Ectodermal cell (in vitro differentiated cells): ENCODE data around the gene EPHA5.

Experiments
- H3K27ac ChIP-seq: 2 replicates; pipeline ENCODE4 v1.7.0; 2013; ENCODE audit warnings: mild to moderate bottlenecking, low read depth, low read length; ENCODE audit not compliant: insufficient read depth, poor library complexity, severe bottlenecking
- H3K27me3 ChIP-seq: 2 replicates; pipeline ENCODE4 v1.7.0; 2013; ENCODE audit warnings: mild to moderate bottlenecking, low read length; ENCODE audit not compliant: insufficient read depth, control insufficient read depth, poor library complexity, severe bottlenecking
- H3K36me3 ChIP-seq: one replicate; pipeline ENCODE4 v1.7.0; 2013; ENCODE audit warnings: low read length; ENCODE audit not compliant: control insufficient read depth, insufficient read depth
- H3K4me1 ChIP-seq: one replicate; pipeline ENCODE4 v1.7.0; 2013; ENCODE audit warnings: low read length; ENCODE audit not compliant: control insufficient read depth, insufficient read depth
- H3K4me3 ChIP-seq: 2 replicates; pipeline ENCODE4 v1.7.0; 2013; ENCODE audit warnings: low read depth, low read length, control low read depth; ENCODE audit not compliant: insufficient read depth
- H3K9me3 ChIP-seq: 2 replicates; pipeline ENCODE4 v1.7.0; 2013; ENCODE audit warnings: mild to moderate bottlenecking, low read length, moderate library complexity; ENCODE audit not compliant: control insufficient read depth
- WGBS, 2 experiments: methylation state at CpG; one replicate each; pipeline ENCODE4 v1.1.7; 2013; ENCODE audit warnings: missing lambda C conversion rate in 2 of 2; 5-methylcytosine and 5-hydroxymethylcytosine counted together

Gene EPHA5

GRCh38 chr4:65510976-65511375 is 159.3 kb downstream of the EPHA5 start:
- Histone ChIP-seq H3K36me3 (no peaks in the 10 kb centered on the region), H3K27ac (no peak overlapping the region), H3K27me3 (no peaks in the 10 kb centered on the region), H3K9me3 (no peaks in the 10 kb centered on the region), H3K4me1 (no peaks in the 10 kb centered on the region), H3K4me3 (no peak overlapping the region)
- WGBS, 2 experiments = 80% methylated on average over 1 of the region's 1 CpG; no CpG with 5 or more reads in 1 of the 2 experiments

- Histone ChIP-seq H3K9me3 (no peaks in the 10 kb centered on the region), H3K27me3 (no peaks in the 10 kb centered on the region), H3K27ac (no peak overlapping the region), H3K36me3 (no peaks in the 10 kb centered on the region), H3K4me3 (no peak overlapping the region), H3K4me1 (no peaks in the 10 kb centered on the region)
- 96 to 100% methylated on average over 2 of the region's 2 CpGs for WGBS, 2 experiments
Measured at GRCh38 chr4:65508168-65508567, 162.1 kb downstream of the EPHA5 start.

GRCh38 chr4:65502131-65502701 is 168.1 kb downstream of the EPHA5 start:
- no peaks in the 10 kb centered on the region for H3K36me3 ChIP-seq
- no peaks in the 10 kb centered on the region for H3K4me1 ChIP-seq
- H3K27ac ChIP-seq = no peak overlapping the region
- H3K4me3 ChIP-seq = no peak overlapping the region
- H3K9me3 ChIP-seq = no peaks in the 10 kb centered on the region
- 74 to 97% methylated on average over 2 of the region's 2 CpGs for WGBS, 2 experiments
- H3K27me3 ChIP-seq = no peaks in the 10 kb centered on the region

DNA sequence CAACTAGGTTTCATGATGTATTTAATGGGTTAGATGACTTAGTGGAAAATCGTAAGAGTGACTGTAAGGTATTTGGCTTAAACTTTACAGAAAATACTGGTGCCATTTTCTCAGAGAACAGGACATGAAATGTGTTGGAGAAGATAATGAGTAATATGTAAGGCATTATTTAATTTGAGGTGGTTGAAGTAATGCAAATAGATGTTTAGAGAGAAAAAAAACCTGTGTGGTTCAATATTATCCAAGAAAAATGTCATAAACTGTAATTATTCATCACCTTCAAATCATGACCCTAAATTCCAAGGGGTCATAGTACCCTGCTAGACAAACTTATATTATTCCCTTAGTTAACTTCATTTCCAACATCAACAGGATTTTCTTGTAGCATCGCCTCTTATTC is 171.7 kb downstream of the EPHA5 start:
- Histone ChIP-seq H3K27me3 (no peaks in the 10 kb centered on the region), H3K36me3 (no peaks in the 10 kb centered on the region), H3K4me1 (no peaks in the 10 kb centered on the region), H3K27ac (no peak overlapping the region), H3K4me3 (no peak overlapping the region), H3K9me3 (no peaks in the 10 kb centered on the region)
- WGBS, 2 experiments = 90 to 93% methylated on average over 2 of the region's 2 CpGs

DNA sequence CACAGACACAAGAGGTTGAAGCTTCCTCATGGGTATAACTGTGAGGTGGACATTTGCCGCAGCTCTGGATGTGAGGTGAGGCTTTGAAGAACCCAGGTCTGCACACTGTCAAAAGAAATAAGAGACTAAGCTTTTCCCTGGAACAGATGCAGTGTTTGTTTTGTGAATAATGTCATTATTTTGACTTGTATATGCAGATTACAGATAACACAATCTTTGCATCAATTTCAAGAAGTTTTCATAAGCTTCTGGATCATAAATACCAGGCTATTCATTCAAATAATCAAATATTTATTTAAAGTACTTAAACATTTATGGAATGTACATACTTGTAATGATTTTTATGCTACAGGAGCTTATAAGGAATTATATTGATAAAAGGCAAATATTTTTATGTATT is 174.8 kb downstream of the EPHA5 start:
- H3K27ac ChIP-seq = no peak overlapping the region
- no peaks in the 10 kb centered on the region for H3K9me3 ChIP-seq
- no peaks in the 10 kb centered on the region for H3K4me1 ChIP-seq
- no peak overlapping the region for H3K4me3 ChIP-seq
- no peaks in the 10 kb centered on the region for H3K36me3 ChIP-seq
- no peaks in the 10 kb centered on the region for H3K27me3 ChIP-seq
- 96 to 100% methylated on average over 1 of the region's 1 CpG for WGBS, 2 experiments

GRCh38 chr4:65482410-65482809 is 187.9 kb downstream of the EPHA5 start:
- 92 to 100% methylated on average over 1 of the region's 1 CpG for WGBS, 2 experiments
- Histone ChIP-seq H3K27ac (no peak overlapping the region), H3K36me3 (no peaks in the 10 kb centered on the region), H3K4me1 (no peaks in the 10 kb centered on the region), H3K4me3 (no peak overlapping the region), H3K27me3 (no peaks in the 10 kb centered on the region), H3K9me3 (no peaks in the 10 kb centered on the region)

DNA sequence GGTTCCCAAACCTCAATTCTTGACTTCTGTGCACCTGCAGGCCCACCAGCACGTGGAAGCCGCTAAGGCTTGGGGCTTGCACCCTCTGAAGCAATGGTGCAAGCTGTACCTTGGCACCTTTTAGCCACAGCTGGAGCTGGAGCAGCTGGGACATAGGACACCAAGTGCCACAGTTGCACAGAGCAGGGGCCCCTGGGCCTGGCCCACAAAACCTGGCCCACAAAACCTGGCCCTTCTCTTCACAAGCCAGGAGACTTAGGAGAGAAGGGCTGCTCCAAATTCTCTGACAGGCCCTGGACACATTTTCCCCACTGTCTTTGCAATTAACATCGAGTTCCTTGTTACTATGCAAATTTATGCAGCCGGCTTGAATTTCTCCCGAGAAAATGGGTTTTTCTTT is 197.8 kb downstream of the EPHA5 start:
- WGBS, 2 experiments = 87 to 95% methylated on average over 5 of the region's 5 CpGs
- Histone ChIP-seq H3K36me3 (no peaks in the 10 kb centered on the region), H3K9me3 (no peaks in the 10 kb centered on the region), H3K27me3 (no peaks in the 10 kb centered on the region), H3K27ac (no peak overlapping the region), H3K4me1 (no peaks in the 10 kb centered on the region), H3K4me3 (no peak overlapping the region)

- Histone ChIP-seq H3K27ac (no peak overlapping the region), H3K27me3 (no peaks in the 10 kb centered on the region), H3K4me3 (no peak overlapping the region), H3K4me1 (no peaks in the 10 kb centered on the region), H3K9me3 (no peaks in the 10 kb centered on the region), H3K36me3 (no peaks in the 10 kb centered on the region)
- WGBS, 2 experiments = 95 to 100% methylated on average over 1 of the region's 1 CpG
Measured at GRCh38 chr4:65467068-65467680, 203.1 kb downstream of the EPHA5 start.

GRCh38 chr4:65461781-65462180 is 208.5 kb downstream of the EPHA5 start:
- Histone ChIP-seq H3K36me3 (no peaks in the 10 kb centered on the region), H3K27me3 (no peaks in the 10 kb centered on the region), H3K9me3 (no peaks in the 10 kb centered on the region), H3K4me3 (no peak overlapping the region), H3K27ac (no peak overlapping the region), H3K4me1 (no peaks in the 10 kb centered on the region)
- 92 to 100% methylated on average over 3 to 4 of the region's 4 CpGs for WGBS, 2 experiments

GRCh38 chr4:65457011-65457410 is 213.3 kb downstream of the EPHA5 start:
- H3K27ac ChIP-seq = no peak overlapping the region
- 93% methylated on average over 1 of the region's 2 CpGs; no CpG with 5 or more reads in 1 of the 2 experiments for WGBS, 2 experiments
- H3K4me3 ChIP-seq = no peak overlapping the region
- H3K9me3 ChIP-seq = no peaks in the 10 kb centered on the region
- H3K27me3 ChIP-seq = no peaks in the 10 kb centered on the region
- H3K36me3 ChIP-seq = no peaks in the 10 kb centered on the region
- no peaks in the 10 kb centered on the region for H3K4me1 ChIP-seq
